Fibroblast of lung (primary cell): ENCODE results near the gene NABP1. TPM values are rescaled to one million over a fixed set of nuclear protein-coding genes. Genes with fewer than 3 reads are reported as not detected.

ENCODE experiments used
- DNase-seq, 2 donors: peaks; one replicate each; pipeline versions ENCODE4 v3.0.0 to v3.0.0-alpha.2; 2010; ENCODE audit warnings: low read depth in 2 of 2
- H2AFZ ChIP-seq: 2 replicates; pipeline ENCODE4 v1.5.1; 2012; ENCODE audit warnings: low read length, control low read depth, inconsistent platforms
- H3K27ac ChIP-seq: 2 replicates; pipeline ENCODE4 v1.5.1; 2011; ENCODE audit warnings: low read length, control low read depth; ENCODE audit not compliant: insufficient read depth
- H3K27me3 ChIP-seq: 2 replicates; pipeline ENCODE4 v1.5.1; 2011; ENCODE audit warnings: mild to moderate bottlenecking, low read length; ENCODE audit not compliant: control insufficient read depth, insufficient read depth
- H3K36me3 ChIP-seq: 2 replicates; pipeline ENCODE4 v1.5.1; 2011; ENCODE audit warnings: low read length; ENCODE audit not compliant: control insufficient read depth, insufficient read depth
- H3K4me1 ChIP-seq: 2 replicates; pipeline ENCODE4 v1.5.1; 2011; ENCODE audit warnings: low read length; ENCODE audit not compliant: control insufficient read depth, insufficient read depth; ENCODE audit errors: extremely low read depth
- H3K4me2 ChIP-seq: 2 replicates; pipeline ENCODE4 v1.5.1; 2011; ENCODE audit warnings: low read length, control low read depth; ENCODE audit not compliant: insufficient read depth; ENCODE audit errors: extremely low read depth
- H3K4me3 ChIP-seq, 4 experiments: fragments of 200-600 bp in 1 of 4; sonication (generic) in 1 of 4; replicated peaks in 1 of 4; 2 replicates each; pipeline ENCODE4 v1.5.1; 2011 to 2016; ENCODE audit warnings: low read length in 4 of 4, low read depth in 3 of 4, mild to moderate bottlenecking in 3 of 4, control low read depth in 2 of 4, inconsistent platforms in 1 of 4, mixed read lengths in 1 of 4; ENCODE audit not compliant: insufficient read depth in 1 of 4; ENCODE audit errors: control extremely low read depth in 1 of 4
- H3K79me2 ChIP-seq: 2 replicates; pipeline ENCODE4 v1.5.1; 2012; ENCODE audit warnings: mild to moderate bottlenecking, low read length, inconsistent platforms; ENCODE audit not compliant: control insufficient read depth, insufficient read depth
- H3K9ac ChIP-seq: 2 replicates; pipeline ENCODE4 v1.5.1; 2011; ENCODE audit warnings: mild to moderate bottlenecking, low read length, control low read depth; ENCODE audit not compliant: insufficient read depth
- H3K9me3 ChIP-seq: 2 replicates; pipeline ENCODE4 v1.5.1; 2012; ENCODE audit warnings: low read depth, low read length; ENCODE audit not compliant: control insufficient read depth, insufficient read depth
- H4K20me1 ChIP-seq: 2 replicates; pipeline ENCODE4 v1.5.1; 2011; ENCODE audit warnings: low read length; ENCODE audit not compliant: control insufficient read depth, insufficient read depth; ENCODE audit errors: extremely low read depth
- CTCF ChIP-seq, 2 donors: IDR thresholded peaks in 1 of 2; conservative IDR thresholded peaks in 1 of 2; 1 replicate in 1 of 2; 2 replicates in 1 of 2; pipeline ENCODE4 v1.5.1; 2011 to 2012; ENCODE audit warnings: low read length in 2 of 2, control low read depth in 1 of 2, inconsistent platforms in 1 of 2, low read depth in 1 of 2, mild to moderate bottlenecking in 1 of 2
- EZH2 ChIP-seq: IDR thresholded peaks from 2 replicates; pipeline ENCODE4 v1.5.1; 2012; ENCODE audit warnings: low read length, control low read depth, mild to moderate bottlenecking; ENCODE audit errors: missing control alignments
- polyA plus RNA-seq, 2 donors: library from polyadenylated mRNA; depleted of rRNA in 1 of 2; stranded (reverse) in 1 of 2; unstranded in 1 of 2; fragments of >200 nt; gene quantifications; 2 replicates each; pipeline ENCODE4 v1.2.1, GENCODE V29; 2011 to 2012; ENCODE audit warnings: missing spikeins in 1 of 2
- total RNA-seq: library from RNA; depleted of rRNA; stranded (reverse); fragments of >200 nt; gene quantifications from 2 replicates; pipeline ENCODE4 v1.2.1, GENCODE V29; 2014

NABP1 gene
- total and polyA plus RNA-seq, 2 donors (not counting 1 experiment from before 2014, with no cell fraction given), result 117 to 123 TPM

DNA sequence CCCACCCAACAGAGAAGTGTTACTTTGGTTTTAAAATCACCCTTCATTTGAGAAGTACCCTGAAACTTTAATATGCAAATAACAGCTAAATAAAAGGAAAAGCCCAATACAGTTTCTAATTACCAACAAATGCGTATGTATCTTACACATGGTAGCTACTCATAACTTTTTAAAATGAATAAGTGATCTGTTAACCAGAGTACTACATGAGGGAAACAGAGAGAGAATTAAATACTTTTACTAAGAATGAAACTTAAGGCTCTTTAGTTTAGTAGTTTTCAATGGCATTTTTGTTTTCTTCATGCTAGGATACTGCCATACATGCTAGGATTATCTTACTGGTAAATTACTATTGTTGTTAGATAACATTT is 39.1 kb upstream of the NABP1 start:
- Histone ChIP-seq H3K79me2 (no peaks in the 10 kb centered on the region), H3K9ac (no peak overlapping the region), H3K27me3 (no peaks in the 10 kb centered on the region), H2AFZ (peak overlapping the region; percentile 29), H4K20me1 (no peaks in the 10 kb centered on the region), H3K4me2 (peak overlapping the region; percentile 74), H3K9me3 (no peaks in the 10 kb centered on the region), H3K4me3 (no peak overlapping the region), H3K27ac (no peak overlapping the region), H3K4me1 (peaks cover 24% of the 10 kb centered on the region), H3K36me3 (no peaks in the 10 kb centered on the region)
- no peak for DNase-seq
- TF ChIP-seq CTCF (conservative IDR thresholded peaks at IDR 0.05 in 1 of 2, IDR thresholded peaks at IDR 0.05 in 1 of 2; ENCODE audit: low read depth in 1 of 2, low read length in 2 of 2) (no peak), EZH2 (no peak)

GRCh38 chr2:191641609-191642008 is 36.3 kb upstream of the NABP1 start:
- Histone ChIP-seq H3K79me2 (no peaks in the 10 kb centered on the region), H2AFZ (no peak overlapping the region), H3K4me3 (no peak overlapping the region), H3K4me1 (peaks cover 16% of the 10 kb centered on the region), H3K4me2 (no peak overlapping the region), H3K27me3 (no peaks in the 10 kb centered on the region), H3K36me3 (no peaks in the 10 kb centered on the region), H3K27ac (no peak overlapping the region), H3K9ac (no peak overlapping the region), H4K20me1 (no peaks in the 10 kb centered on the region), H3K9me3 (no peaks in the 10 kb centered on the region)
- TF ChIP-seq EZH2 (no peak), CTCF (conservative IDR thresholded peaks at IDR 0.05 in 1 of 2, IDR thresholded peaks at IDR 0.05 in 1 of 2; ENCODE audit: low read depth in 1 of 2, low read length in 2 of 2) (no peak)
- DNase-seq, result no peak

DNA sequence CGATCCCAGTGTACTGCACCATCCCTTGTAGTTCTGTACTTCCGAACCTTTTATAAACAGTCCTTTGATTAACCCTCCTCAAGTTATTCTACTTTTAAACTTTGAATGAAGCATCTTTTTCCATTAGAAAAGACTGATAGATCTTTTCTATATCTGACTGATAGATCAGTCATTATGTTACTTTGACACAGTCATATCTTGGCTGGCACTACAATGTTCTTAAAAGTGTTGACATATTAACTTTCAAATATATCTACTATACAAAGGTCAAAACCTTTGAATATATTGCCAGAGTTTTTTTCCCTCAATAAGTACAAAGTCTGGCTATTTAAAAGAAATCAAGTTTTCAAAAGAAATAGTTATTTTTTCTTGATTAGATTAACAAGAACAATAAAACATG is 35.4 kb upstream of the NABP1 start:
- Histone ChIP-seq H3K79me2 (no peaks in the 10 kb centered on the region), H3K4me3 (no peak overlapping the region), H3K27me3 (no peaks in the 10 kb centered on the region), H3K4me1 (peaks cover 8% of the 10 kb centered on the region), H3K36me3 (no peaks in the 10 kb centered on the region), H4K20me1 (no peaks in the 10 kb centered on the region), H2AFZ (no peak overlapping the region), H3K9ac (no peak overlapping the region), H3K27ac (no peak overlapping the region), H3K9me3 (no peaks in the 10 kb centered on the region), H3K4me2 (no peak overlapping the region)
- TF ChIP-seq EZH2, result no peak
- TF ChIP-seq CTCF (conservative IDR thresholded peaks at IDR 0.05 in 1 of 2, IDR thresholded peaks at IDR 0.05 in 1 of 2; ENCODE audit: low read depth in 1 of 2, low read length in 2 of 2), result no peak
- DNase-seq, result no peak
